ENCODE results near the gene LEF1.

DNA sequence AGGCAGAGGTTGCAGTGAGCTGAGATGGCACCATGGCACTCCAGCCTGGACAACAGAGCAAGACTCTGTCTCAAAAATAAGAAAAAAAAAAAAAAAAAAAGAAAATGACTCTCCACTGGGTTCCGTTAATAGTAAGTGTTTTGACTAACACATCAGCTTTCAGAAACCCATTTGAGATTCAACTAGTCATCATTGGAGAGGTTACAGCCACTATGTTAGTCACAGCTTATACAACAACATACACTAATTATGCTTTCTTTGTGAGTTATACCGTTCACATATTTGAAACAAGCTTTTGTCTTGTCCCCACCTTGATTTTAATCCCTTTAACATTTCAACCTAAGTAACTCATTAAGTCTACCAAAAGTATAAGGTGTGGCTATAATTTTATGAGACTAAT lies 130.8 kb downstream of the LEF1 start:
- TF ChIP-seq, protein P1, sequence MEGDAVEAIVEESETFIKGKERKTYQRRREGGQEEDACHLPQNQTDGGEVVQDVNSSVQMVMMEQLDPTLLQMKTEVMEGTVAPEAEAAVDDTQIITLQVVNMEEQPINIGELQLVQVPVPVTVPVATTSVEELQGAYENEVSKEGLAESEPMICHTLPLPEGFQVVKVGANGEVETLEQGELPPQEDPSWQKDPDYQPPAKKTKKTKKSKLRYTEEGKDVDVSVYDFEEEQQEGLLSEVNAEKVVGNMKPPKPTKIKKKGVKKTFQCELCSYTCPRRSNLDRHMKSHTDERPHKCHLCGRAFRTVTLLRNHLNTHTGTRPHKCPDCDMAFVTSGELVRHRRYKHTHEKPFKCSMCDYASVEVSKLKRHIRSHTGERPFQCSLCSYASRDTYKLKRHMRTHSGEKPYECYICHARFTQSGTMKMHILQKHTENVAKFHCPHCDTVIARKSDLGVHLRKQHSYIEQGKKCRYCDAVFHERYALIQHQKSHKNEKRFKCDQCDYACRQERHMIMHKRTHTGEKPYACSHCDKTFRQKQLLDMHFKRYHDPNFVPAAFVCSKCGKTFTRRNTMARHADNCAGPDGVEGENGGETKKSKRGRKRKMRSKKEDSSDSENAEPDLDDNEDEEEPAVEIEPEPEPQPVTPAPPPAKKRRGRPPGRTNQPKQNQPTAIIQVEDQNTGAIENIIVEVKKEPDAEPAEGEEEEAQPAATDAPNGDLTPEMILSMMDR (IDR thresholded peaks at IDR 0.05 in 2 of 3, conservative IDR thresholded peaks at IDR 0.05 in 1 of 3; ENCODE audit: borderline replicate concordance in 1 of 3, insufficient read depth in 1 of 3, low read depth in 2 of 3, low read length in 2 of 3), result no peak
- TF ChIP-seq YY1 (IDR thresholded peaks at IDR 0.05; ENCODE audit: extremely low read depth, insufficient replicate concordance, low read depth, low read length), result no peak
- TF ChIP-seq EZH2 (IDR thresholded peaks at IDR 0.05), result no peak
- no peak for TF ChIP-seq EGR1 (IDR thresholded peaks at IDR 0.05; ENCODE audit: low read depth)
- TF ChIP-seq, protein P2, sequence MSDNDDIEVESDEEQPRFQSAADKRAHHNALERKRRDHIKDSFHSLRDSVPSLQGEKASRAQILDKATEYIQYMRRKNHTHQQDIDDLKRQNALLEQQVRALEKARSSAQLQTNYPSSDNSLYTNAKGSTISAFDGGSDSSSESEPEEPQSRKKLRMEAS (IDR thresholded peaks at IDR 0.05), result no peak
- TF ChIP-seq, protein P3, sequence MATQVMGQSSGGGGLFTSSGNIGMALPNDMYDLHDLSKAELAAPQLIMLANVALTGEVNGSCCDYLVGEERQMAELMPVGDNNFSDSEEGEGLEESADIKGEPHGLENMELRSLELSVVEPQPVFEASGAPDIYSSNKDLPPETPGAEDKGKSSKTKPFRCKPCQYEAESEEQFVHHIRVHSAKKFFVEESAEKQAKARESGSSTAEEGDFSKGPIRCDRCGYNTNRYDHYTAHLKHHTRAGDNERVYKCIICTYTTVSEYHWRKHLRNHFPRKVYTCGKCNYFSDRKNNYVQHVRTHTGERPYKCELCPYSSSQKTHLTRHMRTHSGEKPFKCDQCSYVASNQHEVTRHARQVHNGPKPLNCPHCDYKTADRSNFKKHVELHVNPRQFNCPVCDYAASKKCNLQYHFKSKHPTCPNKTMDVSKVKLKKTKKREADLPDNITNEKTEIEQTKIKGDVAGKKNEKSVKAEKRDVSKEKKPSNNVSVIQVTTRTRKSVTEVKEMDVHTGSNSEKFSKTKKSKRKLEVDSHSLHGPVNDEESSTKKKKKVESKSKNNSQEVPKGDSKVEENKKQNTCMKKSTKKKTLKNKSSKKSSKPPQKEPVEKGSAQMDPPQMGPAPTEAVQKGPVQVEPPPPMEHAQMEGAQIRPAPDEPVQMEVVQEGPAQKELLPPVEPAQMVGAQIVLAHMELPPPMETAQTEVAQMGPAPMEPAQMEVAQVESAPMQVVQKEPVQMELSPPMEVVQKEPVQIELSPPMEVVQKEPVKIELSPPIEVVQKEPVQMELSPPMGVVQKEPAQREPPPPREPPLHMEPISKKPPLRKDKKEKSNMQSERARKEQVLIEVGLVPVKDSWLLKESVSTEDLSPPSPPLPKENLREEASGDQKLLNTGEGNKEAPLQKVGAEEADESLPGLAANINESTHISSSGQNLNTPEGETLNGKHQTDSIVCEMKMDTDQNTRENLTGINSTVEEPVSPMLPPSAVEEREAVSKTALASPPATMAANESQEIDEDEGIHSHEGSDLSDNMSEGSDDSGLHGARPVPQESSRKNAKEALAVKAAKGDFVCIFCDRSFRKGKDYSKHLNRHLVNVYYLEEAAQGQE (IDR thresholded peaks at IDR 0.05; ENCODE audit: low read depth), result no peak
